NCI-H1048 (cell line): ENCODE measurements around the gene PLCXD1.
"Not testable (repeated sequence)": the region's sequence is repeated elsewhere in the genome, so short reads cannot be mapped to it uniquely, and the experiment has no call there.

Experiments used
- DNase-seq: peaks from one replicate; lab custom pipeline; 2025; lab: John Stamatoyannopoulos, UW

PLCXD1 gene

DNA sequence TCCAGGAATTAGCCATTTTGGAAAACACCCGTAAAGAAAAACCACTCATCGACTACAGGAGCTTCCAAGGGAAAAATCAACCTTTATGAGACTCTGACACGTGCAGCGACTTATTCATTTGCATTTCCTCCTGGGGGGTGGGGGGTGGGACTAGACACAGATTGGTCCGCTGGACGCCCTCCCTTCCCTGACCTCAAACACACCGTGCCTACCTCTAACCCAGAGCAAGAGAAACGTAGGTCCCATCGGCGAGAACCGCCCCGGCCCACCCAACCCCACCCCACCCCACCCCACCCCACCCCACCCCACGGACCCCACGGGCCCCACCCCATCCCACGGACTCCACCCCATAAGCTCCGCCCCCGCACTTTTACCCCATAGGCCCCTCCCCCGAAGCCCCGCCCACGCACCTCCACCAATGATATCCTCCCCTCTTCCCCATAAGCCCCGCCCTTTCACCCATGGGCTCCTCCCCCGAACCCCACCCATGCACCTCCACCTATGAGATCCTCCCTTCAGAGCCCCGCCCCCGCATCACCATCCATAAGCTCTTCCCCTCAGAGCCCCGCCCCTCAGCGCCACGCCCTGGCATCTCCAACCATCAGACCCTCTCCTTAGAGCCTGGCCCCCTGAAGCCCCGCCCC is 36.4 kb downstream of the PLCXD1 start:
- no peak for DNase-seq

DNA sequence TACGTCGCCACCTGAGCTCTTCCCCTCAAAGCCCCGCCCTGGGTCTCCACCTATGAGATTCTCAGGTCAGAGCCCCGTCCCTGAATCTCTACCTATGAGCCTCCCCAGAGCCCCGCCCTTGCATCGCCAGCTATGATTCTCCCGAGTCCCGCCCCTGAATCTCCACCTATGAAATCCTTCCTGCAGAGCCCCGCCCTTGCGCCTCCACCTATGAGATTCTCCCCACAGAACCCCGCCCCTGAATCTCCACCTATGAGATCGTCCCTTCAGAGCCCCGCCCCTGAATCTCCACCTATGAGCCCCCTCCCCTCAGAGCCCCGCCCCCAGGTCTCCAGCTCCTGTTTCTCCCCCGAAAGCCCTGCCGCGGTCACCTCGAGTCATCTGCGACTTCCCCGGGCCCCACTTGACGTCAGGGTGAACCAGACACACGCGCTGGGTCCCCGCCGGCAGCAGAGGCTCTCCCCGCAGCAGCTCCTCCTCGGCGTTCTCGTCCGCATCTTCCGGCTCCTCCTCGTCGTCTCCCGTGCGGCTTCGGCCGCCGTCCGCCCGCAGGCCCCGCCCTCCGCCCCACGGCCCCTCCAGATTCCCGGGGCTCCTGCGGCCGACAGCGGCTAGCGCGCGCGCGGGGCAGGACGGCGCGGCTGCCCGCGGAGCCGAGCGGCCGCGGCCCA is 37.0 kb downstream of the PLCXD1 start:
- no peak for DNase-seq

DNA sequence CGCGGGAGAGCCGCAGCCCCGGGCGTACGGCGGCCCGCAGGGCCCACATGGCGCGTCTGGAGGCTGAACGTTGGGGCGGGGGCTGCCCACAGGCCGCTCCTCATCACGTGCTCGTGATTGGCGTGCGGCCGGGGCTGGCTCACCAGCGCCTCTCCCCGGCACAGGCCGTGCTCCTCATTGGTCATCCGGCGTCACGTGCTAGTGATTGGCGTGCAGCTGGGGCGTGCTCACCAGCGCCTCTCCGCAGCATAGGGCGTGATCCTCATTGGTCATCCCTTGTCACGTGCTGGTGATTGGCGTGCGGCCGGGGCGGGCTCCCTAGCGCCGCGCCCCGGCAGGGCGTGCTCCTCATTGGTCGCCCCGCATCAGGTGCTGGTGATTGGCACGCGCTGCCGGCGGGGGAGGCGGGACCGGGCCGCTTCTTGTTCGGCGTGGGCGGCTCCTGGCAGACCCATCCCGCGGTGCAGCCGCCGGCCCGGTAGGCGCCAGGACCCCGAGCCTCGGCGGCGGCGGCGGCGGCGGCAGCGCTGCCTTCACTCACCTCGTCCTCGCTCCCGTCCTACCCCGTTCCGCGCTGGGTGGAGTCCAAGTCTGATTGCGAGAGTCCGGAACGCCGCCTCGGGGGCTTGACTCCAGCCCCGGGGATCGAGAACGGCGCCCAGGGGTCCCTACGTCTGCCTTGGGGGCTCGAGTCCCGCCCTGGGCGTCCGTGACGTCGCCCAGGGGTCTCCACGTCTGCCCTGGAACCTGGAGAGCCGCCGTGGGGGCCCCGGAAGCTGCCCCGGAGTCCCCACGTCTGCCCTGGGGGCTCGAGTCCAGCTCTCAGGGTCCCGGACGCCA is 37.8 kb downstream of the PLCXD1 start, which contains the start of gene GTPBP6:
Gene GTPBP6, minus strand, starts transcription at position 58 of the 840 bp plus-strand sequence. Its CDS starts 9 bp downstream, at position 49.
- DNase-seq = no peak

DNA sequence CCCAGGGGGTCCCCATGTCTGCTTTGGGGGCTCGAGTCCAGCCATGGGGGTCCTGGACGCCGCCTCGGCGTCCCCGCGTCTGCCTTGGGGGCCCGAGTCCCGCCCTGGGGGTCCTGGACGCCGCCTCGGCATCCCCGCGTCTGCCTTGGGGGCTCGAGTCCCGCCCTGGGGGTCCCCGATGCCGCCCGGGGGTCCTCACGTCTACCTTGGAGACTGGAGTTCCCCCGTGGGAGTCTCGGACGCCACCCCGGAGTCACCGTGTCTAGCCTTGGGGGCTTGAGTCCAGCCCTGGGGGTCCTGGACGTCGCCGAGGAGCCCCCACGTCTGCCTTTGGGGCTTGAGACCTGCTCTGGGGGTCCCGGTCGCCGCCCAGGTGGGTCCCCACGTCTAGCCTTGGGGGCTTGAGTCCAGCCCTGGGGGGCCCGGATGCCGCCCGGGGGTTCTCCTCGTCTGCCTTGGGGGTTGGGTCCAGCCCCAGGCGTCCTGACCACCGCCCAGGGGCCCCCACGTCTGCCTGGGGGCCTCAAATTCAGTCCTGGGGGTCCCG is 38.5 kb downstream of the PLCXD1 start:
- DNase-seq = no peak

DNA sequence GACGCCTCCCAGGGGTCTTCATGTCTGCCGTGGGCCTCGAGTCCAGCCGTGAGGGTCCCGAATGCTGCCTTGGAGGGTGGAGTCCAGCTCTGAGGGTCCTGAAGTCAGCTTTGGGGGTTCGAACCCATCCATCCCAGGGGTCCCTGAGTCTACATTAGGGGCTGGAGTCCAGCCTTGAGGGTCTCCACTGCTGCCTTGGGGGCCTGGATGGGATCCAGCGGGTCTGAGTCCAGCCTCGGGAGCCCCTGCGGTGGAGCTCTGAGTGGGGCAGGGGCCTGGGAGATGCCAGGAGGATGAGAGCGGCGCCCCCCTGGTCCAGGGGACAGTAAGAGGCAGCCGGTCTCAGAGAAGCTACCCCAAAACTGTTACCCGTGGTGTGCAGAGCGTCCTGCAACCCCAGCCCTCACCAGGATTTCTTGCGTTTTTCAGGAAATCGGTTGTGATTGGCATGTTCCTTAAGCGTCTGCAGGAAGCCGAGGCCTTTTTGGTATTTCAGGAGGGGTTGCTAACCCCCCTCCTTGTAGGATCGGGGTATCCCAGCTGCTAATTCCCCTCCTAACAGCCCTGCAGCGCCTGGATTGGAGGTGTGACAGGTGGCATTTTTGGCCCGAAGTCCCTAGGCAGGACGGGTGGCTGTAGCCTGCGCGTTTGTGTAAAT is 39.1 kb downstream of the PLCXD1 start:
- DNase-seq = no peak

DNA sequence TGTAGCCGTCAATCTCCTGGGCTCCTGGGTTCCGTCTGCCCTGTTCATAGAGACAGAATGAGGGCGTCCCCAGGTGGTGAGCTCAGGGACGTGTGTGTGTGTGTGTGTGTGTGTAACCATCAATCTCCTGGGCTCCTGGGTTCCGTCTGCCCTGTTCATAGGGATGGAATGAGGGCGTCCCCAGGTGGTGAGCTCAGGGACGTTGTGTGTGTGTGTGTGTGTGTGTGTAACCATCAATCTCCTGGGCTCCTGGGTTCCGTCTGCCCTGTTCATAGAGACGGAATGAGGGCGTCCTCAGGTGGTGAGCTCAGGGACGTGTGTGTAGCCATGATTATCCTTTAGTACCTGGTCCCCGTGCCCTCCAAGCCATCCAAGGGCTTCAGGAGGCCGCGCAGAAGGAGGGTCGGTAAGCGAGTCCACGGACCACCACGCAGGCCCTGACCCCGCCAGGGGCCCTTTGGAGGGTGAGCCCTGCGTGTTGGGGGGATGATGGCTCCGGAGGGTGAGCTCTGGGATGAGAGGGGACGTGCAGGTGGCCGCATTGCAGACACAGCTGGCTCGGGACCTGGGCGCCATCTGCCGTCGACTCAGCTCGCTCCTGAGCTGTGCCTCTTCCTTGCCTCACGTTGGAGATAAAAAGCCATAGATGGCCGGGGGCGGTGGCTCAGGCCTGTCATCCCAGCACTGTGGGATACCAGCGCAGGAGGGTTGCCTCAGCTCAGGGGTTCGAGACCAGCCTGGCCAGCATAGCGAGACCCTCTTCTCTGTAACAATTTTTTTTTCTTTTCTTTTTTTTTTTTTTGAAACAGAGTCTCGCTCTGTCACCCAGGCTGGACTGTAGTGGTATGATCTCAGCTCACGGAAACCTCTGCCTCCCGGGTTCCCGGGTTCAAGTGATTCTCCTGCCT is 42.8 kb downstream of the PLCXD1 start:
- DNase-seq = no peak

DNA sequence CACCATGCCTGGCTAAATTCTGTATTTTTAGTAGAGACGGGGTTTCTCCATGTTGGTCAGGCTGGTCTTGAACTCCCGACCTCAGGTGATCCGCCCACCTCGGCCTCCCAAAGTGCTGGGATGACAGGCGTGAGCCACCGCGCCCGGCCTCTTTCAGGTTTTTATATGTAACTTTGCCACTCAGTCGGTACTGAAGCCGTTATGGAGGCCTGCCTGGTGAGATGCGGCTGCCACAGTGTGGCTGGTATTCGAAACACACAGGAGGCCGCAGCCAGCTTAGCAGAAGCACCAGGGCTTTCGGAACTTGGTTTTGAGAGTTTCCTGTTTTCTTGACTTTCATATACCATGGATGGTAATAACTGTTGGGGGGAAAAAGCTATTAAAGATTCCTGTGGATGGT is 43.5 kb downstream of the PLCXD1 start:
- DNase-seq = not testable (repeated sequence)

DNA sequence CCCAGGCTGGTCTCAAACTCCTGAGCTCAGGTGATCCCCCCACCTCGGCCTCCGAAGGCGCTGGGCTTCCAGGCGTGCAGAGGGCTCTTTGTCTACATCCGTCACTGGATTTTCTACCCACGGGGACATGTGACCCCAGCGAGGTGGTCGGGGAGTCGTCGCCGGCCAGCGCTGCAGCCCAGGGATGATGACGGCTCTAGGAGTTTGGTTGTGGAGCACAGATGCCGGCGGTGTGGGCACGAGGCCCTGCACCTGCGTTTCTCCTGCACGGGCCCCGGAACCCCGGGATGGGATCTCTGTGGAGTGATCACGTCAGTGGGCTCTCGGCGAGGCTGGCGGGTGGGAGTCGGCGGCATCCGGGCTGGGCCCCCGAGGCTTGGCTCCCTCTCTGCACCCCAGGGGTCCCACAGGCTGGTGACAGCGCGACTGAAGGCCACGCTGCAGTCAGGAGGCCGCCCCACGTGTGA is 46.5 kb downstream of the PLCXD1 start:
- DNase-seq = no peak

DNA sequence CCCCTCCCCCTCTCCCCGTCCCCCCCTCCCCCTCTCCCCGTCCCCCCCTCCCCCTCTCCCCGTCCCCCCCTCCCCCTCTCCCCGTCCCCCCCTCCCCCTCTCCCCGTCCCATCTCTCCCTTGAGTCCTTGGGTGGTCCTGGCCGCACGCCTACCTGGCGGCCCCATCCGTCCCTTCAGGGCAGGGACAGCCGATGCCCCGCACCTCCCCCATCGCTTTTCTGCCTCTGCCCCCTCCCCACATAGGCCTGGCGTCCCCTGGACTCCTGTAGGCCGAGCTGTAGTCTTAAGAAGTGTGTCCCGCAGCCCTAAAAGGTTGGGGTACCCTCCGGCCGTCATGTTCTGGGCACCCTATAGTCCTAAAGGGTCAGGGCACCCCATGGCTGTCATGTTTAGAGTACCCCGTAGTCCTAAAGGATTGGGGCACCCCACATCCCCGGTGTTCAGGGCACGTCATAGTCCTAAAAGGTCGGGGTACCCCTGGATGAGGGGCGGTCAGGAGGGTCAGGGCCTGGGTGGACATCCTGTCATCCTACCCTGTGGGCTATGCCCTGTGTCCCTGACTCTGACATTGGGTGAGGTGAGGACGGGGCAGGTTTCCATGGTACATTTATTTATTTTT is 48.2 kb downstream of the PLCXD1 start:
- DNase-seq = no peak

DNA sequence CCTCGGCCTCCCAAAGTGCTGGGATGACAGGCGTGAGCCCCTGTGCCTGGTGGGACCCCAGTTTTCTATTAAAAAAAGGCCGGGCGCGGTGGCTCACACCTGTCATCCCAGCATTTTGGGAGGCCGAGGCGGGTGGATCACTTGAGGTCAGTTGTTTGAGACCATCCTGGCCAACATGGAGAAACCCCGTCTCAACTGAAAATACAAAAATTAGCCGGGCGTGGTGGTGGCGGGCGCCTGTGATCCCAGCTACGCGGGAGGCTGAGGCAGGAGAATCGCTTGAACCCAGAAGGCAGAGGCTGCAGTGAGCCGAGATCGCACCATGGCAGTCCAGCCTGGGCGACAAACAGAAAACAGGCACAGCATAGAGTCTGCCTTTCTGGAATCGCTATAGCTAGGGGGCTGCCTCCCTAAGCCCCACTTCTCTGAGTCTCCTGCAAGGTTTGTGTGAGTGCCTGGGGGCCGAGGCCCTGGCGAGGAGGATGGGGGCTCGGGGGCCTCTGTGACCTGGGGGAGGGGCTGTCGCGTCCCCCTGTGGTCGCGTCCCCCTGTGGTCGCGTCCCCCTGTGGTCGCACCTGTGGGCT is 49.1 kb downstream of the PLCXD1 start:
- DNase-seq = not testable (repeated sequence)

DNA sequence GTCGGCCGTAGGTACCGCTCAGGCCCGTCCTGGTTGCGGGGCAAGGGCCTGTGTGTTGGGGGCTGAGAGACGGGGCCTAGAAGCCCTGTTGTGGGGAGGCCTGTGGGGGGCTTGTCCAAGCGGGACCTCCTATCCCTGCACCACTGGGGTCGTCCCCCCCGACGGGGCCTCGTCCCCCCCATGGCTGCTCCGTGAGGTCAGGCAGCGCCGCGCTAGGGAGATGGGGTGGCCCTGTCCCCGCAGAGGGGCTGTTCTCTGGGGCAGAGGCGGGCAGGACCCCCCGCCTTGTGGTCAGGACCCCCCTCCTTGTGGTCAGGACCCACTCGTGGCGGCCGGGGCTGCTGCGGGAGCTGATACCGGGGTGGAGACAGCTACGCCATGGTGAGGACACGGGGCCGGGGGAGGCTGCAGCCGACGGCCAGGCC is 49.6 kb downstream of the PLCXD1 start:
- no peak for DNase-seq

DNA sequence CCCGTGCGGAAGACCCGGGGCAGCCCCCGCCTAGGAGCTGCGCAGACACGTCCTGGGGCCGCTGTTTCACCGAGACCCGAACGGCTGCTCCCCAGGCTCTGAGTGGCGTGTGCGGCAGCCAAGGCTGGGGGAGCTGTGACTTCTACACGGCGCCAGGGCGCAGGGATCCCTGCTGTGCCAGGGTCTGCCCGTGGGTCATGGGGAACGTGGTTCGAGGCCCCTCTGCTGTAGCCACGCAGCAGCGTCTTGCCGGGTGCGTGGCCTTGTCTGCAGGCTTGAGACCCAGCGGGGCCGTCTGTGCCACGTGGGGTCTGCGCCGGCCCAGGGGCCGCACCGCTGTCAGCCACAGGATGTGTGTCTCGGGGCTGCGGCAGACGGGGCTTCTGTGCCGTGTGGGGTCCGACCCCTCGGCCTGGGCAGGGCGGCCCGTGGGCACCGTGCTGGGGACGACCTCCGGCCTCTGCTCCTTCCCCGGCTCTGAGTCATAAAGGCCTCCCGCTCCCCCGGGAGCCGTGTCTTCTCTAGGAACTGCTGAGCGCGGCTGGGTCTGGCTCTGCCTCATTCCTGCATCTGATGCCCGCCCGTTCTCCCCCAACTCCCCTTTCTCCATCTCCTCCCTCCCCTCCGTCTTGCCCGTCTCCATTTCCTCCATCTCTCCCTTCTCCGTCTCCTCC is 50.1 kb downstream of the PLCXD1 start:
- DNase-seq = no peak

DNA sequence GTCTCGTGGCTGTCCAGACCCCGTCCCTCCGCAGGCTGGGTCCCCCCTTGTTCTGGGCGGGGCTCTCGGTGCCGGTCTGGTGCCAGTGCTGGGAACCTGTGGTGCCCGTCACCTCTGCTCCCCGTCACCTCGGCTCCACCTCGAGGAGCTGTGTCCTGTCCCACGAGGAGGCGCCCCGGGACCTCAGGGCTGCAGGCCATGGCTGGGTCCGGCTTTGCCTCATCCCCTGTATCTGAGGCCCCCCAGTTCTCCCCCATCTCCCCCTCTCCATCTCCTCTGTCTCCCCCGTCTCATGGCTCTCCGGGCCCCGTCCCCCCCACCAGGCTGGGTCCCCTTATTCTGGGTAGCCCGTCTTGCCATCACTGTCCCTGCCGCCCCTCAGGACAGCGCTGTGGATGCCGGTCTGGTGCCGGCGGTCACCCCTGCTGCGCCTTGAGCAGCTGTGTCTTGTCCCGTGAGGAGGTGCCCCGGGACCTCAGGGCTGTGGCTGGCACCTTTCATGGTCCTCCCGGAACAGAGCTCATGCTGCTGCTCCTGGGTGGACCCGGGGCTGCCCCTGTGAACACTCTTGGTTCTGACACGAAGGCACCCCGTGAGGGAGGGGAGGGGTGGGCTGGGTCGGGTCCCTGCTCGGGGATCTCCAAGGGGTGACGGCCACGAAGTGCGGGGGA is 50.8 kb downstream of the PLCXD1 start:
- no peak for DNase-seq

DNA sequence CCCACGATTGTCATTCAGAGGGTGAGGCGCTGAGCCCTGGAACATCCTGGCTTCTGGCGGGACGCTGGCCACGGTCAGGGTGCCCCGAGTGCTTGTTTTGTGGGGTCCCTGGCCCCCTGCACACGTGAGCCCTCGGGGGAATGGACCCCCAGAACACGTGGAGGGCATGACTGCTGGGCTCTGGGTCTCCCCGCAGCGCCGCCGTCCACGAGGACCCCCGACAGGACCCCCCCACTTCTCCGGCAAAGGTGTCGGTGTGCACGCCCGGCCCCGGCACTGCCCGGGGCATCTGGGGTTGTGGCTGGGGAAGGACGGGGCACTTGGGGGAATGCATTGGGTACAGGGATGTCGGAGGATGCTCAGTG is 51.3 kb downstream of the PLCXD1 start:
- DNase-seq = no peak

DNA sequence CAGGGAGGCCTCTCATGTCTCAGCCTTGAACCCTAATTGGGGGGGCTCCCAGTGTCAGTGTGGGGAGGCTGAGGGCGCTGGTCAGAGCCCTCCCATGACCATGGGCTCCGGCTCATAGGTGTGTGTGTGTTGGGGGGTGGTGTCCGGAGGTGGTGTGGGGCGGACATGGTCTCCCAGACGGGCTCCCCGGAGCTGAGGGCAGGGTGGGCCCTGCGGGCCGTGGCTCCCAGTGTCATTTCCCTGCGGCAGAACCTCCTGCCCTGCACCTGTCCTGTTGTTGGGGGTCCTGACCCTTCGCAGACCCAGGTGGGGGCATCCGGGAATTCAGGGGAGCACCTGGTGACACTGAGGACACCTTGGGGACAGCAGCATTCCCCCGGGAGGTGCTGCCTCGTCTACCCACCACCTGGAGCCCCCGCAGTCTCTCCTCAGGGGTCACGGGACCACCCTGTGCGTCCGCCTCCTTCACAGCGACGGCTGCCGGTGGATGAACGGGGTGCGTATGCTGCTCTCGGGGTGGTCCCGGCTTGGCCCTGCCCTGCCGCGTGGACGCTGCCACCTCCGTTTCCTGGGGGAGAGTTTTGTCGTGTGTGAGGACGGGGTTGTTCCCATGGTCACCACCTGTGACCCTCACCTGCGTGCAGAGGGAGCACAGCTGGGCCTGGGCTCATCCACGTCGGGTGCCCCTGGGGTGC is 51.9 kb downstream of the PLCXD1 start:
- no peak for DNase-seq

DNA sequence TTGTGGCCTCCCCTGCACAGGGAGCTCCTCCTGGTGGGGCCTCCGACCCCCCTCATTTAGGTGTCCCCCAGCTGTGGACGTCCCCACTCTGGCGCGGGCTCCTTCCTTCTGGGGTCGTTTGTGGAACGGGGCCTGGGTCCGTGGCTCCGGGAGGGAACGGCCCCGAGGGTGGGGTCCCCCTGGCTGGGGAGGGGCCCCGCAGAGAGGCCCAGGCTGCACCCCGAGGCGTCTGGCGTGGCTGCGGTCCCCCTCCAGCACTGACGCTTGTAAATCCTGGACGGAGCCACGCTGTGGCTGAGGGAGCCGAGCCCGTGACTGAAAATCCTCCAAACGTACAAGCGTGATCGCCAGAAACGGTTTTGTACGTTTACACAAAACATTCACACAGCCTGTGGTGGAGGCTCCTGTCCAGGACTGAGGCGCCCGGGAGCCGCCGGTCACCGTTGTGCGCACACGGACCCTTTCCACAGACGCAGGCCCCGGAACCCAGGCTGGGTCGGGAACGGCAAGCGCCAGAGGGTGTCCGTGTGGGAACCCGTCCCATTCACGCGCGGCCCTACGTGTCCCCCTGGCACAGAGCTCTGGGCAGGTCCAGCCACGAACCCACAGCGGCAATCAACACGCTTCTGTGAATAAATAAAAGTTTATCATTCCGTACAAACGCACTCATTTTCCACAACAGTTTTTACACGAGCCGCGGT is 52.6 kb downstream of the PLCXD1 start:
- DNase-seq = no peak

DNA sequence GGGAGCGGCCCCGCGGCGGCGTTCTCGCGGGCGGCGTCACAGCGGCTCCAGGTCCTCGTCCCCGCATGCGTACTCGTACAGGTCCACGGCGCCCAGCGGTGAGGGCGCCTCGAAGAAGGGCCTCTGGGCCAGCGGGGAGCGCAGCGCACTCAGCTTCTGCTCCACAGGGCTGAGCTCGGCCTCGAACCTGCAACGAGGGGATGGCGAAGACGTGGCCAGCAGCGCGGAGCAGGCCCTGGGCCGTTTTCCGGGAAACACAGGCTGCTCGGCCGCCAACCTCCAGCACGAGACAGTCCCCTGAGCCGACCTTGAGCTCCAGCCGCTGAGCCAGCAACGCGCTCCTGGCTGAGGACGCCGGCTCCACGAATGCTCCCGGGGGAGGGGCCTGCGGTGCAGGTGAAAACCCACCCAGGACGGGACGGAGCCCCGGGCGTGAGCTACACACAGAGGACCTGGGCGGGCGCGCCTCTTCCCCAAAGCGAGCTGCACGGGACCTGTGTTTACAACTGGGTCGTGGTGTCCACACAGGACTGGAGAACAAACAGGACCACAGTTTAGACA is 53.2 kb downstream of the PLCXD1 start:
- no peak for DNase-seq
